H9 (cell line): ENCODE results near the gene SPDL1. TPM values are rescaled to one million over a fixed set of nuclear protein-coding genes. Genes with fewer than 3 reads are reported as not detected.

Source experiments
- DNase-seq: peaks from one replicate; pipeline ENCODE4 v3.0.0-alpha.2; 2017
- H2AFZ ChIP-seq: one replicate; pipeline ENCODE4 v1.6.1; 2013; ENCODE audit warnings: mild to moderate bottlenecking, low read length, control low read depth, moderate library complexity
- H2AK5ac ChIP-seq: 2 replicates; pipeline ENCODE4 v1.6.1; 2013; ENCODE audit warnings: low read length, control low read depth, mixed read lengths; ENCODE audit not compliant: insufficient read length
- H2BK120ac ChIP-seq: one replicate; pipeline ENCODE4 v1.6.1; 2013; ENCODE audit warnings: low read depth, mild to moderate bottlenecking, low read length, control low read depth, inconsistent platforms; ENCODE audit not compliant: poor library complexity, severe bottlenecking
- H2BK12ac ChIP-seq: 2 replicates; pipeline ENCODE4 v1.6.1; 2013; ENCODE audit warnings: low read length, control low read depth, mixed read lengths, low read depth; ENCODE audit not compliant: insufficient read length
- H2BK15ac ChIP-seq: 2 replicates; pipeline ENCODE4 v1.6.1; 2013; ENCODE audit warnings: low read depth, low read length, control low read depth
- H2BK20ac ChIP-seq: one replicate; pipeline ENCODE4 v1.6.1; 2013; ENCODE audit warnings: low read depth, mild to moderate bottlenecking, low read length, control low read depth, inconsistent platforms; ENCODE audit not compliant: poor library complexity, severe bottlenecking
- H2BK5ac ChIP-seq: 2 replicates; pipeline ENCODE4 v1.6.1; 2013; ENCODE audit warnings: low read length, control low read depth, mixed read lengths; ENCODE audit not compliant: insufficient read length
- H3K14ac ChIP-seq: 2 replicates; pipeline ENCODE4 v1.6.1; 2013; ENCODE audit warnings: low read length, control low read depth; ENCODE audit not compliant: insufficient read depth
- H3K18ac ChIP-seq: 2 replicates; pipeline ENCODE4 v1.6.1; 2013; ENCODE audit warnings: low read depth, mild to moderate bottlenecking, mixed read lengths, low read length, control low read depth; ENCODE audit not compliant: insufficient read length
- H3K23ac ChIP-seq: 2 replicates; pipeline ENCODE4 v1.6.1; 2013; ENCODE audit warnings: low read length, control low read depth, mixed read lengths, low read depth; ENCODE audit not compliant: insufficient read length
- H3K23me2 ChIP-seq: 2 replicates; pipeline ENCODE4 v1.6.1; 2013; ENCODE audit warnings: low read depth, mild to moderate bottlenecking, mixed read lengths, low read length, control low read depth; ENCODE audit not compliant: insufficient read length, poor library complexity, severe bottlenecking
- H3K27ac ChIP-seq: 2 replicates; pipeline ENCODE4 v1.5.1; 2013; ENCODE audit warnings: low read length, control low read depth, mixed read lengths, low read depth; ENCODE audit not compliant: insufficient read length
- H3K27me3 ChIP-seq: 2 replicates; pipeline ENCODE4 v1.6.1; 2013; ENCODE audit warnings: low read length, control low read depth, inconsistent platforms; ENCODE audit not compliant: insufficient read depth
- H3K4ac ChIP-seq: 2 replicates; pipeline ENCODE4 v1.6.1; 2013; ENCODE audit warnings: low read depth, mild to moderate bottlenecking, control low read depth, inconsistent platforms, low read length, moderate library complexity
- H3K4me1 ChIP-seq: 2 replicates; pipeline ENCODE4 v1.6.1; 2013; ENCODE audit warnings: low read length, control low read depth, inconsistent platforms; ENCODE audit not compliant: insufficient read depth
- H3K4me2 ChIP-seq: 2 replicates; pipeline ENCODE4 v1.6.1; 2013; ENCODE audit warnings: low read length, control low read depth, mixed read lengths; ENCODE audit not compliant: insufficient read length, insufficient read depth
- H3K56ac ChIP-seq: 2 replicates; pipeline ENCODE4 v1.6.1; 2013; ENCODE audit warnings: low read depth, mild to moderate bottlenecking, mixed read lengths, low read length, control low read depth; ENCODE audit not compliant: insufficient read length
- H3K79me1 ChIP-seq: 2 replicates; pipeline ENCODE4 v1.6.1; 2013; ENCODE audit warnings: low read depth, mild to moderate bottlenecking, moderate library complexity, low read length, control low read depth, inconsistent platforms; ENCODE audit not compliant: insufficient read depth, poor library complexity, severe bottlenecking
- H3K79me2 ChIP-seq: 2 replicates; pipeline ENCODE4 v1.6.1; 2013; ENCODE audit warnings: low read length, control low read depth, inconsistent platforms; ENCODE audit not compliant: insufficient read depth
- H3K9ac ChIP-seq: 2 replicates; pipeline ENCODE4 v1.6.1; 2013; ENCODE audit warnings: low read length, control low read depth, mixed read lengths; ENCODE audit not compliant: insufficient read length; ENCODE audit errors: extremely low read depth
- H3K9me3 ChIP-seq: one replicate; pipeline ENCODE4 v1.6.1; 2013; ENCODE audit warnings: low read depth, low read length, inconsistent platforms; ENCODE audit not compliant: control insufficient read depth
- H3T11ph ChIP-seq: one replicate; pipeline ENCODE4 v1.6.1; 2013; ENCODE audit warnings: mild to moderate bottlenecking, low read length, control low read depth, inconsistent platforms
- H4K20me1 ChIP-seq: one replicate; pipeline ENCODE4 v1.6.1; 2013; ENCODE audit not compliant: control insufficient read depth, insufficient read length, insufficient read depth
- H4K5ac ChIP-seq: 2 replicates; pipeline ENCODE4 v1.6.1; 2013; ENCODE audit warnings: low read depth, mild to moderate bottlenecking, mixed read lengths, low read length, control low read depth; ENCODE audit not compliant: insufficient read length
- H4K8ac ChIP-seq: replicated peaks from 2 replicates; pipeline ENCODE4 v1.6.1; 2013; ENCODE audit warnings: low read length, control low read depth, mixed read lengths, low read depth; ENCODE audit not compliant: insufficient read length
- H4K91ac ChIP-seq: 2 replicates; pipeline ENCODE4 v1.6.1; 2013; ENCODE audit warnings: low read depth, mild to moderate bottlenecking, moderate library complexity, mixed read lengths, low read length, control low read depth; ENCODE audit not compliant: insufficient read length
- H3K27ac Mint-ChIP-seq, 3 experiments: 2 replicates in 2 of 3; 3 replicates in 1 of 3; pipeline ENCODE4 v1.8.0; 2020 to 2021; ENCODE audit warnings: mixed read lengths in 3 of 3, mild to moderate bottlenecking in 1 of 3, moderate library complexity in 1 of 3
- H3K27me3 Mint-ChIP-seq: 2 replicates; pipeline ENCODE4 v1.8.0; 2021; ENCODE audit warnings: low read depth, mild to moderate bottlenecking, moderate library complexity, mixed read lengths
- H3K36me3 Mint-ChIP-seq, 3 experiments: 2 replicates in 2 of 3; 3 replicates in 1 of 3; pipeline ENCODE4 v1.8.0; 2020 to 2021; ENCODE audit warnings: low read depth in 3 of 3, mixed read lengths in 3 of 3; ENCODE audit not compliant: insufficient read depth in 1 of 3
- H3K4me1 Mint-ChIP-seq, 2 experiments: 2 replicates each; pipeline ENCODE4 v1.8.0; 2020; ENCODE audit warnings: mixed read lengths in 2 of 2
- H3K4me3 Mint-ChIP-seq, 2 experiments: 2 replicates in 1 of 2; 3 replicates in 1 of 2; pipeline ENCODE4 v1.8.0; 2020 to 2021; ENCODE audit warnings: mild to moderate bottlenecking in 2 of 2, mixed read lengths in 2 of 2, moderate library complexity in 1 of 2
- H3K9me3 Mint-ChIP-seq, 2 experiments: 2 replicates in 1 of 2; 3 replicates in 1 of 2; pipeline ENCODE4 v1.8.0; 2020; ENCODE audit warnings: mild to moderate bottlenecking in 2 of 2, mixed read lengths in 2 of 2, moderate library complexity in 1 of 2
- CTCF ChIP-seq: fragments of 200-600 bp; sonication (generic); conservative IDR thresholded peaks from 3 replicates; pipeline ENCODE4 v1.8.0; 2021; ENCODE audit warnings: antibody characterized with exemption, mild to moderate bottlenecking
- WGBS: extraction: QIAGEN DNeasy Blood & Tissue Kit; methylation state at CpG from one replicate; pipeline ENCODE4 v1.1.7; 2013; ENCODE audit warnings: missing lambda C conversion rate, low lambda C conversion rate, mixed read lengths; ENCODE audit not compliant: insufficient read length; ENCODE audit errors: extremely low coverage; 5-methylcytosine and 5-hydroxymethylcytosine counted together
- total RNA-seq: library from RNA; stranded (reverse); gene quantifications from 2 replicates; pipeline ENCODE4 v1.2.1, GENCODE V29; 2021

The SPDL1 gene
- total RNA-seq, 1 experiment from 2014 or later = 49.4 TPM

GRCh38 chr5:169591636-169592035 lies 8.1 kb downstream of the SPDL1 start:
- no peak overlapping the region for H2BK120ac ChIP-seq
- no peak overlapping the region for H3K18ac ChIP-seq
- no peak overlapping the region for H2AK5ac ChIP-seq
- no peaks in the 10 kb centered on the region; a peak in 1 of 5 replicates for H3K9me3 Mint-ChIP-seq
- no peaks in the 10 kb centered on the region for H3K27me3 Mint-ChIP-seq
- H3K79me1 ChIP-seq = peaks cover 3% of the 10 kb centered on the region
- H3K79me2 ChIP-seq = no peaks in the 10 kb centered on the region
- no peak overlapping the region for H3K56ac ChIP-seq
- H4K20me1 ChIP-seq = no peaks in the 10 kb centered on the region
- H4K91ac ChIP-seq = no peak overlapping the region
- H3K4ac ChIP-seq = no peak overlapping the region
- H2AFZ ChIP-seq = no peak overlapping the region
- no peaks in the 10 kb centered on the region for H3K23me2 ChIP-seq
- peaks cover 23 to 81% (median 77%) of the 10 kb centered on the region in 3 experiments; a peak in 6 of 7 replicates for H3K36me3 Mint-ChIP-seq
- H3T11ph ChIP-seq = no peak overlapping the region
- H2BK20ac ChIP-seq = no peak overlapping the region
- H3K4me1 ChIP-seq = no peaks in the 10 kb centered on the region
- no peak overlapping the region for H3K14ac ChIP-seq
- H3K9me3 ChIP-seq = no peaks in the 10 kb centered on the region
- H3K9ac ChIP-seq = no peak overlapping the region
- H3K27ac ChIP-seq = no peak overlapping the region
- DNase-seq = no peak
- no peak overlapping the region for H4K5ac ChIP-seq
- no peak for TF ChIP-seq CTCF
- no peaks in the 10 kb centered on the region for H3K27me3 ChIP-seq
- H2BK15ac ChIP-seq = no peak overlapping the region
- no peak overlapping the region for H4K8ac ChIP-seq
- H3K27ac Mint-ChIP-seq = no peak overlapping the region
- no peak overlapping the region for H3K23ac ChIP-seq
- H3K4me2 ChIP-seq = no peak overlapping the region
- no peak overlapping the region for H2BK5ac ChIP-seq
- H3K4me3 Mint-ChIP-seq = no peak overlapping the region
- H3K4me1 Mint-ChIP-seq = peaks cover 0 to under 1% of the 10 kb centered on the region in 2 experiments; a peak in 2 of 4 replicates
- no peak overlapping the region for H2BK12ac ChIP-seq
- no CpG with 5 or more reads among the region's 1 CpG for WGBS
